MM.1S (cell line): Measurements from ENCODE around the gene GDI1.
"Not testable (repeated sequence)": the region's sequence is repeated elsewhere in the genome, so short reads cannot be mapped to it uniquely, and the experiment has no call there.

Experiments used
- EZH2 ChIP-seq: fragments of 300-600 bp; sonication (generic); optimal IDR thresholded peaks from 2 replicates; pipeline ENCODE3; 2017; ENCODE audit warnings: low read depth, mild to moderate bottlenecking, antibody characterized with exemption, low read length, mixed read lengths
- EZH2phosphoT487 ChIP-seq: fragments of 300-600 bp; sonication (generic); IDR thresholded peaks from 2 replicates; pipeline ENCODE4 v1.6.1; 2018; ENCODE audit warnings: antibody characterized with exemption, low read length
- TF ChIP-seq, protein P1 (sequence below): fragments of 300-600 bp; sonication (generic); IDR thresholded peaks from 2 replicates; pipeline ENCODE4 v1.5.1; 2016; ENCODE audit warnings: antibody characterized with exemption, low read length, mixed read lengths

DNA sequence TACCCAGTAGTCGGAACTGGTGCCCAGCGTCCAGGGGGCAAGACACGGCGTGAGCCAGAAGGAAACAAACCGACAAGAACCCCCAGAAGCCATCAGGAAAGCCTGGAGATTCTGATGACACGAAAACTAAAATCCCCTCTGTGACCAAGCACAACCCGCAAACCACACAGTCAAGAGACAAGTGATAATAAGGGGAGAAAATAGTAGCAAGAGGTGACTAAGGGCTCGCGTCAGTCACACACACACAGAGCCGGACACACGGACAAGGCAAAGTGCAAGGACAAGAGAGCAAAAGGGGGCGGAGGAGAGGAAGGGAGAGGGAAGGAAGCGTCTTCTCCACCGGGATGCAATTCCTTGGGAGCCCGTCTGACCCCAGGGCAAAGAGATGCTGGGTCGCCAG, 48.3 kb upstream of the GDI1 start:
- TF ChIP-seq, protein P1, sequence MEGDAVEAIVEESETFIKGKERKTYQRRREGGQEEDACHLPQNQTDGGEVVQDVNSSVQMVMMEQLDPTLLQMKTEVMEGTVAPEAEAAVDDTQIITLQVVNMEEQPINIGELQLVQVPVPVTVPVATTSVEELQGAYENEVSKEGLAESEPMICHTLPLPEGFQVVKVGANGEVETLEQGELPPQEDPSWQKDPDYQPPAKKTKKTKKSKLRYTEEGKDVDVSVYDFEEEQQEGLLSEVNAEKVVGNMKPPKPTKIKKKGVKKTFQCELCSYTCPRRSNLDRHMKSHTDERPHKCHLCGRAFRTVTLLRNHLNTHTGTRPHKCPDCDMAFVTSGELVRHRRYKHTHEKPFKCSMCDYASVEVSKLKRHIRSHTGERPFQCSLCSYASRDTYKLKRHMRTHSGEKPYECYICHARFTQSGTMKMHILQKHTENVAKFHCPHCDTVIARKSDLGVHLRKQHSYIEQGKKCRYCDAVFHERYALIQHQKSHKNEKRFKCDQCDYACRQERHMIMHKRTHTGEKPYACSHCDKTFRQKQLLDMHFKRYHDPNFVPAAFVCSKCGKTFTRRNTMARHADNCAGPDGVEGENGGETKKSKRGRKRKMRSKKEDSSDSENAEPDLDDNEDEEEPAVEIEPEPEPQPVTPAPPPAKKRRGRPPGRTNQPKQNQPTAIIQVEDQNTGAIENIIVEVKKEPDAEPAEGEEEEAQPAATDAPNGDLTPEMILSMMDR: not testable (repeated sequence)
- not testable (repeated sequence) for TF ChIP-seq EZH2phosphoT487, EZH2
